Fibroblast of skin of right biceps (primary cell): ENCODE measurements around the gene MAMLD1.
A peak's percentile ranks its signal among the peaks of the same experiment; 100 is the strongest.

Source experiments
- DNase-seq: peaks from one replicate; pipeline ENCODE4 v3.0.0-alpha.2; 2013

Gene MAMLD1

GRCh38 chrX:150504397-150505182, 141.5 kb downstream of the MAMLD1 start:
- peak; percentile 31 for DNase-seq

GRCh38 chrX:150506020-150506419, 142.9 kb downstream of the MAMLD1 start:
- DNase-seq = no peak

GRCh38 chrX:150506486-150506885, 143.4 kb downstream of the MAMLD1 start:
- DNase-seq = no peak

GRCh38 chrX:150507251-150507856, 144.2 kb downstream of the MAMLD1 start:
- no peak for DNase-seq

DNA sequence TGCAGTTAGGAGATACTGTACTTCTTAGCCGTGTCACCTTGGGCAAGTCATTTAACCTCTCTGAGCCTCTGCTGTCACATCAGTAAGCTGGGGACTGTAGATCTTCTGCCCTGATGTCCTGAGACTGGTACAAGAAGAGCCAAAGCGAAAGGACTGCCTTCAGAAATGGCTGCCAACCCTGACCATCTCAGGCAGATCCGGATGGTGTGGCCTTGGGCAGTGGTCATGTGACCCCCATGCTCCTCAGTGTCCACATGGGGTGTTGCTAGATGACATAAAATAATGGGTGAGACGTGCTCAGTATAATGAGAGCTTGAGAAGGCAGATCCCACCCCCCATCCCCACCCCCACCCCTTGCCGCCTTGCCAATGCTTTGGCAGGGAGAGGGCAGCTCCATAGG, 144.9 kb downstream of the MAMLD1 start:
- no peak for DNase-seq

DNA sequence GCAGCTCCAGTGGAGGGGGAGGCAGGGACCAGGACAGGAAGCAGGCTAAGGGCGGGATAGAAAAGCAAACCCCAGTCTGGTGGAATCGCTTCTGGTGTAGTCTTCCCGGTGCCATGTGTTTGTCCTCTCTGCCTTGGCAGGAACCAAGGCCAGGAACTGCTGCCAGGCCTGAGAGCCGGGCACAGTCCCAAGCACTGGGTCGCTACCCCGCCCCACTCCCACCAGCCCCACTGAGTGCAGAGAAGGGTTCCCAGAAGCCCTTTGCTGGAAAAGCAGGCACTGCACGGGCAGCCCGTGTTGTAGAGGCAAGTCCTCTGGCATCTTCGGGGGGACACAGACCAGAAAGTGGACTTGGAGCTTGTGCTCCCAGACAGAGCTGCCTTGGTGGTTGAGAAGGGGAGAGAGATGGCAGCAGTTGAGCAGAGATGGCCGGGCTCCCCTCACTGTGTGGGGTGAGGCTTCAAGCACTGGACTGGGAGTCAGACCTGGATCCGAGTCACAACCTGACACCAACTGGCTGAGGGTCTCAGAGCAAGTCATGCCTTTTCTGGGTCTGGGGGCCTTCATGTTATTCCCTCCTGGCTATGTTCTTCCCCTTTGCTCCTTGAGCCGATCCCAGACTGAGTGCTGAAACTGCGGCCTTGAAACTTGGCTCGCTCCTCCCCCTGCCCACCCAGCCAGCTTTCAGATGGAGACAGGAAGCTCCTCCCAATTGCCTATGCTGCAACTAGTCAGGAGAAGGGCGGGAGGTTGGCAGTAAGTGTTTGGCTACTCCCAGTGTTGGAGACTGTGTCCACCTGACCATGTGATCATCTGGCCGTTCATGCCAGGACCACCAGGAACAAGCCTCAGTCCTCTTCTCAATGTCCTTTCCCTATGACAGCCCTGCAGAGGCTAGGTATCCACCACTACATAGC, 145.6 kb downstream of the MAMLD1 start:
- no peak for DNase-seq

GRCh38 chrX:150509703-150510102, 146.6 kb downstream of the MAMLD1 start:
- no peak for DNase-seq

DNA sequence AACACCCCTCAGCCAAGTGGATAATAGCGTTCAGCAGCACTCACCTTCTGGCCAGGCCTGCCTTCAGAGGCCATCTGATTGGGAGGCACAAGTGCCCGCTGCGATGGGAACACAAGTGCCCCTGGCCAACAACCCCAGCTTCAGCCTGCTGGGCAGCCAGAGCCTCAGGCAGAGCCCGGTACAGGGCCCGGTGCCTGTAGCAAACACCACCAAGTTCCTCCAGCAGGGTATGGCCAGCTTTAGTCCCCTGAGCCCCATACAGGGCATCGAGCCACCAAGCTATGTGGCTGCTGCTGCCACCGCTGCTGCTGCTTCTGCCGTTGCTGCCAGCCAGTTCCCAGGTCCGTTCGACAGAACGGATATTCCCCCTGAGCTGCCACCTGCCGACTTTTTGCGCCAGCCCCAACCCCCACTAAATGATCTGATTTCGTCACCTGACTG, 149.4 kb downstream of the MAMLD1 start:
- DNase-seq = no peak

DNA sequence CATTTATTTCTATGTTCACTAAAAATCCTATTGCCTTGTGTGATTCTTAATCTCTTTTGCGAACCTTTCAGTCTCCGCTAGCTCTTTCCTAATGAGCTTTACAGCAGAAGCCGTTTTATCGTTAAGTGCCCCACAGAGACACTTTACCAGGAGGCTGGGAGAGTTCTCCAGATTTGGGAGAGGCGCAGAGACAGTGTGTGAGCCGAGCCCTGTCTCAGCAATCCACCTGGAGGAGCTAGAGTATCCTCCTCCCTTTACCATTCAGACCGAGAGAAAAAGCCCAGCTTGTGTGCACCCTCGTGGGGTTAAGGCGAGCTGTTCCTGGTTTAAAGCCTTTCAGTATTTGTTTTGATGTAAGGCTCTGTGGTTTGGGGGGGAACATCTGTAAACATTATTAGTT, 150.4 kb downstream of the MAMLD1 start:
- DNase-seq = no peak

DNA sequence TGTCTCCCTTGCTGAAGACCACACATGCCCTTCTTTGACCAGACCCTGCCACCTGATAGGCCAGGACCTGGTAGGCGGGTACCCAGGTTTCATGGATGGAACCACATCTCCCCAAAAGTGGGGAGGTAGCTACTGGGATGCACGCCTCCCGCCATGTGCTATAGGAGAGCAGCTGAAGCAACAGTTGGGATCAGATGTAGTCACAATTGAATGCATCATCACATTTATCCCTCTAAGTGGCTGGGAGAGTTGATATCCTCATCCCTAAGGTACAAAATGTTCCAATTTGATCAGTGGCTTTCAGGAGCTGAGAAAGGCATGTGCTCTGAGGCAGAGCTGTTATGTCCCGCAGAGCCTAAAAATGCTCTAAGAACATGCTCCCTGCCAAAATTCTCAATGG, 151.3 kb downstream of the MAMLD1 start:
- DNase-seq = no peak

DNA sequence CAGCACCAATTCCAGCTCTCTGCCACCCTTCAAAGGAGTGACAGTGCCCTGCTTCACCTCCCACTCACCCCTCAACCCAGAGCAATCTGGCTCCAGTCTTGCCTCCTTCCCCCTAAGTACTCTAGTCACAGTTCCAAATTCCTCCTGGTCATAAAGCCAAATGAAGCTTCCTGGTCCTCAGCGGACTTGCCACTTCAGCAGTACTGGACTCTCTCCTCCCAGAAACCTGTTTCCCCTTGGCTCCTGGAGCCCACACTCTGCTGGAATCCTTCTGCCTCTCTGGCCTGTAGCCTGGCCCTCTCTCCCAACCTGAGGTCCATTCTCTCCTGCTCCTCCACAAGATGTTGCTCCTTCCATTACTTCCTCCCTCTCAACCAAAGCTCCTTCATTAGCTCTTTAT, 152.7 kb downstream of the MAMLD1 start:
- DNase-seq = no peak

GRCh38 chrX:150517303-150517910, 154.3 kb downstream of the MAMLD1 start:
- DNase-seq = no peak

DNA sequence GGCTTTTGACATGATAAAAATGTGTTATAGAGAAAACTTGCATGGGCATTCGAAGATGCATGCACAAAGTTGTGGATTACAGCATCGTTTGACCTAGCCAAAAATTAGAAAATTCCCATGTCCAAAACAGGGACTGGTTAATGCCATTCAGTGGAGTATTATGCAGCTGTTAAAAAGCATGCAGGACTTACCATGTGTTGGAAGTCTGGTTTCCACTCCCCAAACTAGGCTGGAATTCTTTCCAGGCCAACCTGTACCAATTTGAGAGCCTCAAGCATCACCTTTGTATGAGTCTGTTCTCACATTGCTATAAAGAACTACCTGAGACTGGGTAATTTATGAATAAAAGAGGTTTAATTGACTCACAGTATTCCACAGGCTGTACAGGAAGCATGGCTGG, 159.4 kb downstream of the MAMLD1 start:
- DNase-seq = no peak

GRCh38 chrX:150525061-150525919, 162.2 kb downstream of the MAMLD1 start:
- DNase-seq = no peak

DNA sequence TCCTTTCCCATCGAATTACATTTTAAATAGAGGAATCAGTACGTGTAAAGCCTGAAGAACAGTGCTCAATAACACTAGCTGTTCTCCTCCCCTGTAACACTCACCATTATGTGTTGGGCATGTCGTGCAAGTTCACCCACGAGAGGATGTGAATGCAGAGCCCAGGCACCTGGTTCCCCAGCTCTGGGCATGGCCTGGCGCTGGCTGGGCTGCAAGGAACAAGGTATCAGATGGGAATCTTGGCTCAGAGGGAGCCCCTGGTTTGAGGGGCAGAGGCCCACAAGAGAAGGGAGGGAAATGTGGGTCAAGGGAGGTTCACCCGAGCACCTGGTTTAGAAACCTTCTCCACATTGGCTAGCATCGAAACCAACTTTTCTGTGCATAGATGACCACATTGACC, 163.6 kb downstream of the MAMLD1 start:
- DNase-seq = no peak

DNA sequence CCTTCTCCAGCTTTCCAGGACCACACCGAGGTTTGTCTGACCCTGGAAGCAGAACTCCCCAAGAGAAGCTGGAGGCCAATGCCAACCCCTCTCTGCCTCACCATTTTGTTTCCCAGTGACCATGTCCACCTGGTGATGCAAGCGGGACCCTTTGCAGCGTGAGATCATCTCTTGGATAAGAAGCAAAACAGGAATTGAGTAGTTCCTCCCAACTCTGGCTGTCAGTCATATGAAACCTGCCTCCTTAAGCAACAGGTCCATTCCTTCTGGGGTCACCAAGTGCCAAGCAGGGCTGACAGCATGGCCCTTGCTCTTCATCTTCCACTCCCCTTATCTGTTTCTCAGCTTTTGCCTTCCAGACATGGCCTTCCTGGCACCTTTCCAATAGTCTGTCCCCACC, 164.0 kb downstream of the MAMLD1 start:
- no peak for DNase-seq

DNA sequence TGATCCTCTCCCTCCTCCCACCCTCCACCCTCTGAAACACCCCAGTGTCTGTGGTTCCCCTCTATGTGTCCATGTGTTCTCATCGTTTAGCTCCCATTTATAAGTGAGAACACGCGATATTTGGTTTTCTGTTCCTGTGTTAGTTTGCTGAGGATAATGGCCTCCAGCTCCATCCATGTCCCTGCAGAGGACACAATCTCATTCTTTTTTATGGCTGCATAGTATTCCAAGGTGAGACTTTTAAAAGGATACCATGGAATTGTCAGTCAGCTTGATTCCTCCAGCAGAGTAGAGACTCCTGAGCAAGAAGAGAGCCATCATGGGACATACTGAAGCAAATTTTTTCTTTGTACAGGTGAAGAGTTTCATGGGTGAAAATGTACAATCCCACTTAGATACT, 166.5 kb downstream of the MAMLD1 start:
- no peak for DNase-seq

DNA sequence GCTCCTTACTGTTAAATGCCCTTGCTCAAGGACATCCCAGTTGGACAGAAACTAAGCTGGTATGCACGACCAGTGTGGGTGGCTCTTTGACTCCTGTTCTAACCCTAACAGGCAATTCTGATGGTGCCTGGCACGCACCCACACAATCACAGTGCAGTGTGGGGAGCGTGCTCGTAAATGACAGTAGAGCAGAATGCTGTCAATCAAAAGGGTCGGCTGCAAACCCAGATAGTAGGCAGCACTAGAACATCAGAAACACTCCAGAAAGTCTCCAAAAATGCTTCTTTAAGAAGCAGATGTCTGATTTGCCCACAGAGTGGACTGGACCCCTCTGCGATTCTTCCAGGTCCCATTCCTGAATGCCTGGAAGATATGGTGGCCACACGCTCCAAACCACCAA, 167.7 kb downstream of the MAMLD1 start:
- no peak for DNase-seq

- DNase-seq = no peak
Observed at GRCh38 chrX:150531467-150531866, 168.3 kb downstream of the MAMLD1 start.

DNA sequence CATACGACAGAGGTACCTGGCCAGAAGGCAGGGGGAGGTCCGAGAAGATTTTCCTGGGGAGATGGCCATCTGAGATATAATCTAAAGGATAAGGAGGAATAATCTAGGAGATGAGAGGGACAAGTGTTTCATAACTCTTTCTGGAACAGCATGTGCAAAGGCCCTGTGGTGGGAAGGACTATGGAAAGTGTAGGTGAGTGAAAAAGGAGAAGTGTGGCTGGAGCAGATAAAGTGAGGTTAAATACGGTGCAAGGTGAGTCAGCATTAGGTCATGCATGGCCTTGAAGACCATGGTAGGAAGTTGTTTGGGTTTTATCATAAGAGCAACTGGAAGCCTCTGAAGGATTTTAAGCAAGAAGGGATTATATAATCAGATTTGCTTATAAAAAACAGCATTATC, 170.7 kb downstream of the MAMLD1 start:
- no peak for DNase-seq

DNA sequence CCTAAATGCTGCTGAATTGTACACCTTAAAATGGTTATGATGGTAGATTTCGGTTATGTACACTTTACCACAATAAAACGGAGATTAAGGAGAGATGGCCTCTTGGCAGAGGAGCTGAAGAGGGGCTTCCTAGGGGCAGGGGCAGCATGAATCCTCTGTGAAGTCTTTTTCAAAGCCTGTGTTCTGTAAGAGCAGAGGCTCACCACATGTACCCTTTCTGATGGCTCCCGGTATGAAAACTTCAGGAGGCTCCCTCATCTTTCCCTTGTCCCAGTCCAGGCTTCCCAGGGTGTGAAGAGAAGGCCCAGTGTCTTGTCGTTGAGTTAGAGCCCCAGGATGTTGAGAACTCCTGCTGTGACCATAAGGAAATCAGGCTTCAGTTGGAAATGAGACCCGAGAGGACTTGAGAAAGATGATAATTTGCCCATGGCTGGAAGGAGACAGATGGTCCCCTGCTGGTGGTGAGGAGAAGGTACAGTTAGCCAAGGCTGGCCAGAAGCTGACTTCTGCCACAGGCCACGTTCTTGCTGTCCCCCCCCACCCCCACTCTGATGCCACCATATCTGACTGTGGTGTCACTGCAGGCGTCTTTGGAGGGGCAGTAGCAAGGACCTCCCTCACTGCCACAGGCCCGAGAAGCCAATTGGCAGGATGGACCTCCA, 173.5 kb downstream of the MAMLD1 start:
- DNase-seq = no peak

GRCh38 chrX:150537851-150538250, 174.7 kb downstream of the MAMLD1 start:
- no peak for DNase-seq
